ENCODE results near the gene LNP1. TPM values are rescaled to one million over a fixed set of nuclear protein-coding genes. Genes with fewer than 3 reads are reported as not detected.
A peak's percentile ranks its signal among the peaks of the same experiment; 100 is the strongest.

LNP1 gene
- total and polyA plus RNA-seq, 10 of the 15 experiments (the other 5 are each of a cell fraction or from before 2014, with no cell fraction given) = 2.1 to 4.2 (median 2.7) TPM

DNA sequence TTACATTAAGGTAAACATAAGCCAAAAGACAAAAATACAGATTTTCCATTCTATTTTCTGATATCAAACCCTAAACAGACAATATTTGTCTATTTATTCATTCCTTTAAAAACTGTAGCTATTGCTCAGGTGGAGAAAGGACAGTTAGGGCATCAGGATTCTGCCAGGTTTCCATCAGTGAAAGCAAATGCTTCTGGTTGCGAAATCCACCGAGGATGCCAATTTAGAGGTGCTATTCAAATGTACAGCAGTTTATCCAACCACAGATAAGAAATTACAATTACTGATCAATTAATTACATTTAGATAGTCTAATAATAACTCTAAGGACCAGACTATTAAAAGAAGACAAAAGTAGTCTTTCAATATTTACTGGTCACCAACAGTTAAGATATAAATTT is 4.4 kb upstream of the LNP1 start:
- CTCF ChIA-PET = no interaction called here
- FAIRE-seq (no peak), DNase-seq (ENCODE audit: low read depth, low spot score) (no peak), ATAC-seq (no peak)
- SMC1A ChIA-PET (ENCODE audit: uncharacterized antibody, unreplicated experiment) = interaction anchor here (1.8 kb wide), 1 partner anchor 11 kb away, joined by 7 read pairs; no protein-coding TSS in a partner anchor
- intact Hi-C loops (cut with micrococcal nuclease; ENCODE audit: unreplicated experiment) (no loop called here), in situ Hi-C loops (cut with MboI) (no loop called here)
- Histone ChIP-seq H3K9ac (ENCODE audit: control insufficient read depth, insufficient read depth, low read length) (no peak overlapping the region), H2AFZ (ENCODE audit: control insufficient read depth, low read depth, low read length) (no peak overlapping the region), H3K36me3 (ENCODE audit: control insufficient read depth in 2 of 2, insufficient read depth in 2 of 2, low read length in 1 of 2) (no peaks in the 10 kb centered on the region; a peak in 1 of 4 replicates), H3K27me3 (replicated peaks in 1 of 2; ENCODE audit: control insufficient read depth in 2 of 2, insufficient read depth in 2 of 2, low read length in 1 of 2) (no peaks in the 10 kb centered on the region), H3K4me1 (ENCODE audit: control insufficient read depth, insufficient read depth, low read length) (no peaks in the 10 kb centered on the region), H4K20me1 (ENCODE audit: control insufficient read depth, insufficient read depth) (no peaks in the 10 kb centered on the region), H3K4me3 (0 out of 2 replicates have a peak overlapping the region, but pooled peaks have one; percentile 14), H3K27ac (ENCODE audit: control insufficient read depth, insufficient read depth) (no peak overlapping the region), H3K4me2 (ENCODE audit: control insufficient read depth, insufficient read depth) (no peak overlapping the region; the same call in 1 of the 2 replicates), H3K79me2 (ENCODE audit: control insufficient read depth, insufficient read depth, low read length) (peaks cover 91% of the 10 kb centered on the region), H3K9me3 (replicated peaks; ENCODE audit: control insufficient read depth, insufficient read depth, low read length) (peaks cover 2% of the 10 kb centered on the region; the same call in 2 of the 3 replicates)
- BruUV-seq (replicated peaks) = no TSS peak
- RAD21 ChIA-PET (ENCODE audit: unreplicated experiment) = no interaction called here
- TF ChIP-seq SRF (IDR thresholded peaks at IDR 0.05; ENCODE audit: low read depth in 2 of 2, low read length in 2 of 2) = no peak
- TF ChIP-seq BHLHE40 (IDR thresholded peaks at IDR 0.05; ENCODE audit: borderline replicate concordance in 1 of 2, low read depth in 2 of 2, low read length in 1 of 2) = no peak
- no peak for TF ChIP-seq STAT1 (conservative IDR thresholded peaks at IDR 0.05)
- no peak for TF ChIP-seq DPF2 (IDR thresholded peaks at IDR 0.05)
- no peak for TF ChIP-seq EP300 (IDR thresholded peaks at IDR 0.05; ENCODE audit: borderline replicate concordance in 1 of 2, control insufficient read depth in 1 of 2, low read depth in 2 of 2, low read length in 2 of 2)
- no peak for TF ChIP-seq ZNF384 (IDR thresholded peaks at IDR 0.05; ENCODE audit: borderline replicate concordance, low read depth, low read length)
- TF ChIP-seq, protein P1, sequence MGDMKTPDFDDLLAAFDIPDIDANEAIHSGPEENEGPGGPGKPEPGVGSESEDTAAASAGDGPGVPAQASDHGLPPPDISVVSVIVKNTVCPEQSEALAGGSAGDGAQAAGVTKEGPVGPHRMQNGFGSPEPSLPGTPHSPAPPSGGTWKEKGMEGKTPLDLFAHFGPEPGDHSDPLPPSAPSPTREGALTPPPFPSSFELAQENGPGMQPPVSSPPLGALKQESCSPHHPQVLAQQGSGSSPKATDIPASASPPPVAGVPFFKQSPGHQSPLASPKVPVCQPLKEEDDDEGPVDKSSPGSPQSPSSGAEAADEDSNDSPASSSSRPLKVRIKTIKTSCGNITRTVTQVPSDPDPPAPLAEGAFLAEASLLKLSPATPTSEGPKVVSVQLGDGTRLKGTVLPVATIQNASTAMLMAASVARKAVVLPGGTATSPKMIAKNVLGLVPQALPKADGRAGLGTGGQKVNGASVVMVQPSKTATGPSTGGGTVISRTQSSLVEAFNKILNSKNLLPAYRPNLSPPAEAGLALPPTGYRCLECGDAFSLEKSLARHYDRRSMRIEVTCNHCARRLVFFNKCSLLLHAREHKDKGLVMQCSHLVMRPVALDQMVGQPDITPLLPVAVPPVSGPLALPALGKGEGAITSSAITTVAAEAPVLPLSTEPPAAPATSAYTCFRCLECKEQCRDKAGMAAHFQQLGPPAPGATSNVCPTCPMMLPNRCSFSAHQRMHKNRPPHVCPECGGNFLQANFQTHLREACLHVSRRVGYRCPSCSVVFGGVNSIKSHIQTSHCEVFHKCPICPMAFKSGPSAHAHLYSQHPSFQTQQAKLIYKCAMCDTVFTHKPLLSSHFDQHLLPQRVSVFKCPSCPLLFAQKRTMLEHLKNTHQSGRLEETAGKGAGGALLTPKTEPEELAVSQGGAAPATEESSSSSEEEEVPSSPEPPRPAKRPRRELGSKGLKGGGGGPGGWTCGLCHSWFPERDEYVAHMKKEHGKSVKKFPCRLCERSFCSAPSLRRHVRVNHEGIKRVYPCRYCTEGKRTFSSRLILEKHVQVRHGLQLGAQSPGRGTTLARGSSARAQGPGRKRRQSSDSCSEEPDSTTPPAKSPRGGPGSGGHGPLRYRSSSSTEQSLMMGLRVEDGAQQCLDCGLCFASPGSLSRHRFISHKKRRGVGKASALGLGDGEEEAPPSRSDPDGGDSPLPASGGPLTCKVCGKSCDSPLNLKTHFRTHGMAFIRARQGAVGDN (IDR thresholded peaks at IDR 0.05) = no peak
- no peak for TF ChIP-seq JUND (IDR thresholded peaks at IDR 0.05; ENCODE audit: low read depth, low read length)
- 97% methylated on average over 2 of the region's 2 CpGs for WGBS (ENCODE audit: insufficient coverage, insufficient replicate concordance, low lambda C conversion rate, missing lambda C conversion rate)
- POLR2A ChIA-PET = interaction anchor here (0.6 kb wide), 1 partner anchor 96 kb away, joined by 3 read pairs; no protein-coding TSS in a partner anchor
